GDM1 (cell line): ENCODE results near the gene ZNF677.
"Not testable (repeated sequence)": the region's sequence is repeated elsewhere in the genome, so short reads cannot be mapped to it uniquely, and the experiment has no call there.

Source experiments
- DNase-seq: peaks from one replicate; lab custom pipeline; 2025; lab: John Stamatoyannopoulos, UW

The ZNF677 gene

DNA sequence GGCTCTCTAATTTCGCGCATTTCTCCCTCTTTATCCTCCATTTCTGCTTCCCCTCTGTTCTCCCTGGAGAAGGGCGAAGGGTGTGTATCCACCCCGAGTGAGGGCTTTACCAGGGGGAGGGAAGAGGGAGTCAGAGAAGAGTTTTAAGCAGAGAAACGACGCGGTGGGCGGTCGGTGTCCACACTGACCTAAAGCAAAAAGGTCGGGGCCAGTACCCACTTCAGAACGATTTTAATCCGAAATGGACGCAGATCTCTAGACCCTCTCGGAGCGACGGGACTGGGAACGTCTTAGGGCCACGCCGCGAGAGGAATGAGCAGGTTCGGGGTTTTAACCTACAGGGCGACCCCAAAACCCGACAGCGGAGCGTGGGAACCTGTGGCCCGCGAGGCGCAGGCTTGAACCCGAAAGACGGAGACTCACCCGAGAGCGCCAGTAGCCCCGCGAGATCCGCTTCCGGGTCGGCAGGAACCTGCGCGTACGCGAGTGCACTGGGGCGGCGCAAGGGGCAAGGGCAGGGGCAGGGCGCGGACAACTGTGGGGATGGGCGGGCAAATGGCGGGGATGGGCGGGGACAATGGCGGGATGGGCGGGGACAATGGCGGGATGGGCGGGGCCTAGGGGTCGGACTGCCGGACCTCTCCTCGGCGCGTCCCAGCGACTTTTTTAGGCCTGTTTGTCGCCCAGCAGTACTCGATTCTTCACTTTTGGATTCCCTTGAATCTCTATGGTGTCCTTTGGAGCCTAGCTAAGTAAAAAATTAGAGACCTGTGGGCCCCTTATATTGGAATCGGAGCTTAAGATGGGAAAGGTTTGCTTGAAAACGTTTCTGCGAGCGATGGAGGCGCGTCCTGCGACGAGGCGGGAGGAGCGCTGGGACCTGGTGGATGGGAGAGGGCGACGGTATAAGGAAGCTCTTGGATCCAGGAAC, at the start of gene ZNF677:
Gene ZNF677 (minus strand): TSS at position 463 of the 931 bp plus-strand sequence. CDS start 3,323 bp downstream, outside the sequence.
- DNase-seq: peak; percentile 52

DNA sequence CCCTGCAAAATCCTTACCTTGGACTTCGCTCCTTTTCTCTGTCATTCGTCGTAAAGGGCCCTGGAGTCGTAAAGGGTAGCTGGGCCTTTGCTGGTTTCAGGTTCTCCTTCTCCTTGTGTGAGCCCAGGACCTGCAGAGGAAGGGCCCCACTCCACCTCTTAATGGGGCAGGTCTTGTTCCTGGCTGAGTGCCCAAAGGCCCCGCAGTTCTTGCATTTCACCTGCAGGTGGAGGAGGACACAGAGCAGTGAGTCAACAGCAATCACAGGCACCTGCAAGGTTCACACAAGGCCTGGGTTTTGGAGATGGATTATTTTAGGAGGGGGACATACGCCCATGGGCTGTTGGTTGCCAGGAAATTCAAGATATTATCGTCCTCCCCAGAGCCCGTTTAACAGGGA, 46.7 kb upstream of the ZNF677 start:
- not testable (repeated sequence) for DNase-seq

DNA sequence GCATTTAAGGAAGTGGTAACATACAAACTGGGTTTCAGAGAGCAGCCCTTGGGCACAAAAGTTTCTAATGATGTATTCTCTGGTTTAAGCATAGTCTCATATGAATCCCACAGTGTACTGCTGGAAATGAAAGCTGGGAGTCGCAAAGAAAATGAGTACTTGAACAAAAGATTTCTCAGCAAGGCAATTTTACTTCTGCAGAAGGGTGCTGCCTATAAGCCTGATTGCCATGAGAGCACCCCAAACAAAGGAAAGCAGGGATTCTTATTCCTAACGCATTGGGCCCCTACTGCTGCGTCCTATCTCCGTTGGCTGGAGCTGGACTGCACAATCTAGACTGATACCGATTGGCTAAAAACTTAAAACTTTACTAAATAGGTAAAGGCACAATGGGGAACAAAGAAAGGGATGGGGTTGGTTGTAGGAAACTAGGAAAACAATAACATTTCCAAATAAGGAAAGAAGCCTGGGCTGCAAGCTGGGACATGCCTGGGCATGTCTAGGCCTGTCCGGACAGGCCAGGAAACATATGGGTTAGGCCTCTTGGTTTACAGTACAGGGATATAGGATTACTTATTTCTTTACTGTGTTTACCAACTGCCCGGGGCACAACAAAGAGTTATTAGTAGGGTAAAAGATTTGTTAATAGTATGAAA, 40.2 kb upstream of the ZNF677 start:
- DNase-seq: no peak

DNA sequence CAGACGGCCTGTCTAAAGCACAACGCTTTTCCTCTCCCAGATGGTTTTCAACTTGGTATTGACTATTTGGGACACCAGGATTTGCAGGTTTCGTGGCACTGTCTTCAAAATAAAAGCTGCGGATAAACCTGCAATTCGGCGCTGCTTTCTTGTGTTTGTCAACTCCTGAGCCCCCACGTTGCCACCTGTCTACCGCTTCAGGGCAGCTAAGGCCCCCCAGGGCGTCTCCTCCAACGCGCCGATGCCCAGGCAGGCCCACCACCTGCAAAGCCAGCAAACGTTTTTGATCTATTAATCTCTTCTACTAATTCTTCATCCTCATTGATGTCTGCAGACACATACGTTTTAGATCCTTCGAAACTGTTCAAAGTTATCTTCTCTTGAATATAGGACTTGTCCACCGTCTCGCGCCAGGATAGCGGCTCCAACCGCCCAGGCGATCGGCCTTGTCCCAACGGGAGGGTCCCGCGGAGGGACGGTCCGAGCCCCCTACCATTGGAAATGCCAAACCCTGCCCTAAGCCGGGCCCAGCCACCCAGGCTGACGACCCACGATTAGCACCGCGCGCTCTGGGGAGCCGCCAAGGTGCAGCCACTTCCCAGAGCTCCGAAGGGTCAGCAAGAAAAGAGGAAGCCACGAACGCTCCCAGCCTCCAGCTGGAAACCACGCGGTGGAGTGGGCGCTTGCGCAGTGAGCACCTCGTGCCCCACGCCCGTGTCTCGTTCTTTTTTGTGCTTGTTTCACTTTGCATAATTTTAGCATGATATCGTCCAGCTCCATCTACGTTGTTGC, 36.3 kb upstream of the ZNF677 start:
- no peak for DNase-seq

DNA sequence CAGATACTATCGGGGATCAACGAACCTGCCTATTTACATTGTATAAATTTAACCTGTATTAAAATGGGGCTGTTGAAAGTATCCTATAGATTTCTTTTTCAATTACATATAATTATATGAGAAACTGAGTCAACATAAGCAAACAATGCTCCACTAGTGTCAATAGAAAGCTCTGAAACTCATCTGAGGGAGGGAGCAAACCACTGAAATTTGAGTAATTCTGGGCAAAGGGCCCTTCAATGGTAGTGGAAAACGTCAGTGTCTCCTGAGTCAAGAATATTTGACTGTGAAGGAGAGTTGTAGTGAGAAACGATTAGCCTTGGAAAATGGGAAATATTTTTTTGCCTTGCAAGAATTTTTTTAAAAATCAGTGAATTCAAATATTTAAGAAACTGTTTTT, 30.4 kb upstream of the ZNF677 start:
- DNase-seq: no peak

DNA sequence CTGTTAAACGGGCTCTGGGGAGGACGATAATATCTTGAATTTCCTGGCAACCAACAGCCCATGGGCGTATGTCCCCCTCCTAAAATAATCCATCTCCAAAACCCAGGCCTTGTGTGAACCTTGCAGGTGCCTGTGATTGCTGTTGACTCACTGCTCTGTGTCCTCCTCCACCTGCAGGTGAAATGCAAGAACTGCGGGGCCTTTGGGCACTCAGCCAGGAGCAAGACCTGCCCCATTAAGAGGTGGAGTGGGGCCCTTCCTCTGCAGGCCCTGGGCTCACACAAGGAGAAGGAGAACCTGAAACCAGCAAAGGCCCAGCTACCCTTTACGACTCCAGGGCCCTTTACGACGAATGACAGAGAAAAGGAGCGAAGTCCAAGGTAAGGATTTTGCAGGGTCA, 27.3 kb upstream of the ZNF677 start:
- DNase-seq: not testable (repeated sequence)

DNA sequence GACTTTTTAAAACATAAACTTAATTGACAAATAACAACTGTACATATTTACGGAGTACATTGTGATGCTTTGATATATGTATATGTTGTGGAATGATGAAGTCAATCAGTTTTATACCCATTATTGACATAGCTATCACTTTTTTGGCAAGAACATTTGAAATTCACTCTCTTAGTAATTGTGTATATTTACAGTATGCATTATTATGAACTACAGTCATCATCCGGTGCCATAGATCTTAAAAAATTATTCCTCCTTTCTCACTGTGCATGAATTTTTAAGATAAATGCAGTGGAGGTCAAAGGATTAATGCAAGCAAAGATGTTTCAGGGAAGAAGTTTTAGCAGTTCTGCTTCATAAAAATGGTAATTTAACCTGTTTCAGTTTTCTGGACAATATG, 20.8 kb upstream of the ZNF677 start:
- no peak for DNase-seq

DNA sequence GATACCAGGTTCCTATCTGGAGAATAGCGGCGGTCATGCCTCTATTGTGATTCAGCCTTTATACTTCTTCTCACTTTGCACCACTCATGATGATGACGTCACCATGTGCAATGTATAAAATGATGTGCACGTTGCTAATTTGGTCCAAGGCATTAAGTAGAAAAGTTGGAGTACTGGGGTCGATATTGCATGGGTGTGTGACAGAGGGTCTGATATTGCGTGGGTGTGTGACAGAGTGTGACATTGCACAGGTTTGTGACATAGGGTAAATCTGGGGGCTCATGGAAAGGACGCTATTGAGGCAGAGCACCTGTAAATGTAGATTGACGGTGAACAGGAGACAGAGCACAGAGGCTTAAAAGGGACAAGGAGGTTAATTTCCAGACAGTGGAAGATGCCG, 17.4 kb upstream of the ZNF677 start:
- DNase-seq: no peak

DNA sequence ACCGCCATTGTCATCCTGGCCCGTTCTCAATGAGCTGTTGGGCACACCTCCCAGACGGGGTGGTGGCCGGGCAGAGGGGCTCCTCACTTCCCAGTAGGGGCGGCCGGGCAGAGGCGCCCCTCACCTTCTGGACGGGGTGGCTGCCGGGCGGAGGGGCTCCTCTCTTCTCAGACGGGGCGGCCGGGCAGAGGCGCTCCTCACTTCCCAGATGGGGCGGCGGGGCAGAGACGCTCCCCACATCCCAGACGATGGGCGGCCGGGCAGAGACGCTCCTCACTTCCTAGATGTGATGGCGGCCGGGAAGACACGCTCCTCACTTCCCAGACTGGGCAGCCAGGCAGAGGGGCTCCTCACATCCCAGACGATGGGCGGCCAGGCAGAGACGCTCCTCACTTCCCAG, 15.2 kb upstream of the ZNF677 start:
- not testable (repeated sequence) for DNase-seq

DNA sequence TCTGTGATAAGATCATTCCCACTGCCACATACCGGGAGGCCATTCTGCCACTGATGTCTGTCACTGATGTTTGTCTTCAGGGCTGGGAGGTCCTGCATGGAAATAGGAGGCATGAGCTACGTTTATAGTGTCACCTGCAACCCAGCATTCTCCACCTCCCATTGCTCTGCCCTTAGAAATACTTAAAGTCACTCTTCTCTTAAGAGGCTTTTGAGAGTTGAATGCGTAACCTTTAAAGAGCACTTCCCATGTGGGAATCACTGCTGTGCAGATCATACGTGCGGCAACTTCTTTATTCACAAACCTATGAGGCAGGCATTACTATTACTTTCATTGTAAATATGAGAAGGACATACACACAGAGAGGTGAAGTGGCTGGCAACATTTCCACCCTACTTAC, 12.9 kb upstream of the ZNF677 start, which contains the start of gene VN1R4:
Gene VN1R4 (minus strand): TSS at position 101 of the 400 bp plus-strand sequence. CDS start 58 bp downstream, at position 43.
- not testable (repeated sequence) for DNase-seq

DNA sequence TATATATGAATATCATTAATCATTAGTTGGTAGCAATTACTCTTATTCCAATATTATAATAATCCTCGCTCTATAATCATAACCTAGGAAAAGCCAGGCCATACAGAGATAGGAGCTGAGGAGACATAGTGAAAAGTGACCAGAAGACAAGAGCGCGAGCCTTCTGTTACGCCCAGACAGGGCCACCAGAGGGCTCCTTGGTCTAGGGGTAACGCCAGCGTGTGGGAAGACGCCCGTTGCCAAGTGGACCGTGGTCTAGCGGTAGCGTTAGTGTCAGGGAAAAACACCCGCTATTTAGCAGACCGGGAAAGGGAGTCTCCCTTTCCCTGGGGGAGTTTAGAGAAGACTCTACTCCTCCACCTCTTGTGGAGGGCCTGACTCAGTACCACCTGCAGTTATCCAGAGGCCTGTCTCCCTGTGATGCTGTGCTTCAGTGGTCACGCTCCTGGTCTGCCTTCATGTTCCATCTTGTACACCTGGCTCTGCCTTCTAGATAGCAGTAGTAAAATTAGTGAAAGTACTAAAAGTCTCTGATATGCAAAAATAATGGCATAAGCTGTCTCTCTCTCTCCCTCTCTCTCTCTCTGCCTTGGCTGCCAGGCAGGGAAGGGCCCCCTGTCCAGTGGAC, 3.2 kb upstream of the ZNF677 start, which contains the start of gene VN1R2:
Gene VN1R2 (plus strand): TSS at position 578 of the 628 bp plus-strand sequence. CDS start 84 bp downstream, outside the sequence.
- not testable (repeated sequence) for DNase-seq

DNA sequence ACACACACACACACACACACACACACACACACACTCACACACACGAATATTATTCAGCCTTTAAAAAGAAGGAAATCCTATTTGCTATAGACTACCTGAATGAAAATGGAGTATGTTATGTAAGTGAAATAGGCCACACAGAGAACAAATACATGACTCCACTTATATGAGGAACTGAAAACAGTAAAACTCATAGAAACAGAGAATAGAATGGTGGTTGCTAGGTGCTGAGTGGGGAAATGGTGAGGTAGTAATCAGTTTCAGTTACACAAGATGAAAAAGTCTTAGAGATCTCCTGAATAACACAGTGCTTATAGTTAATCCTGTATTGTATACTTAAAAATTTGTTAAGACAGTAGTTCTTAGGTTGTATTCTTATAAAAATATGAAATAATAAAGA, 8.2 kb downstream of the ZNF677 start:
- DNase-seq: no peak

DNA sequence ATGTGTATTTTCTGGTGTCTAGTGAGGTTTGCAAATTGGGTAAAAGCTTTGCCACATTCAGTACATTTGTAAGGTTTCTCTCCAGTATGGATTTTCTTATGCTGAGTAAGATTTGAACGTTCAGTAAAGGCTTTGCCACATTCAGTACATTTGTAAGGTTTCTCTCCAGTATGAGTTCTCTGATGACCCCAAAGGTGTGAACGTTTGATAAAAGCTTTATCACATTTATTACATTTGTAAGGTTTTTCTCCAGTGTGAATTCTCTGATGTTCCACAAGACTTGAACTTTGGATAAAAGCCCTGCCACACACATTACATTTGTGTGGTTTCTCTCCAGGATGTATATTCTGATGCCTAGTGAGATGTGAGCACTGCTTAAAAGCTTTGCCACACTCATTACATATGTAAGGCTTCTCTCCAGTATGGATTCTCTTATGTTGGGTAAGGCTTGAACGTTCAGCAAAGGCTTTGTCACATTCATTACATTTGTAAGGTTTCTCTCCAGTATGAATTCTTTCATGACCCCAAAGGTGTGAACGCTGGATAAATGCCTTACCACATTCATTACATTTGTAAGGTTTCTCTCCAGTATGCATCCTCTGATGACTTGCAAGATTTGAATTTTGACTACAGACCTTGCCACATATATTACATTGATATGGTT, 17.4 kb downstream of the ZNF677 start:
- DNase-seq: no peak

DNA sequence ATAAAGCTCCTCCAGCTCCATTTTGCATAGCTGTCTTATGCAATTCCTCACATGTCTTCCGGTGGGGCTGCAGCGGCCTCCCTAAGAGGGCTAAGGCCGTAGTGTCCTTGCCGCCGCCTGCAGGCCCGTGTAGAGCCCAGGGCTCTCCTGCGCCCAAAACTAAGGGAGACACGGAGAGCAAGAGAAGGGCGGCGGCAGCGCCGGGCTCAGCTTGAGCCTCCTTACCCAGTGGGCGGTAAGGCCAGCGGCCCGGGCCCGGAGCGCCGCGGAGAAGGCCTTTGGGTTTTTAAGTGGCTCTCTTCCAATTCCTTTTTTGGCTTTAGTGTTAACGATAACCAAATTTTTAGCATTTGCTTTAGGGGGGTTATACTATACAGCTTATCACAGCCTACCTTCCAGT, 30.1 kb downstream of the ZNF677 start:
- no peak for DNase-seq

DNA sequence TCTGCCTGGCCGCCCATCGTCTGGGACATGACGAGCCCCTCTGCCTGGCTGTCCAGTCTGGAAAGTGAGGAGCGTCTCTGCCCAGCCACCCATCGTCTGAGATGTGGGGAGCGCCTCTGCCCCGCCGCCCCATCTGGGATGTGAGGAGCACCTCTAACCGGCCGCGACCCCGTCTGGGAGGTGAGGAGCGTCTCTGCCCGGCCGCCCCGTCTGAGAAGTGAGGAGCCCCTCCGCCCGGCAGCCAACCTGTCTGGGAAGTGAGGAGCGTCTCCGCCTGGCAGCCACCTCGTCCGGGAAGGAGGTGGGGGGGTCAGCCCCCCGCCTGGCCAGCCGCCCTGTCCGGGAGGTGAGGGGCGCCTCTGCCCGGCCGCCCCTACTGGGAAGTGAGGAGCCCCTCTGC, 32.0 kb downstream of the ZNF677 start:
- not testable (repeated sequence) for DNase-seq

DNA sequence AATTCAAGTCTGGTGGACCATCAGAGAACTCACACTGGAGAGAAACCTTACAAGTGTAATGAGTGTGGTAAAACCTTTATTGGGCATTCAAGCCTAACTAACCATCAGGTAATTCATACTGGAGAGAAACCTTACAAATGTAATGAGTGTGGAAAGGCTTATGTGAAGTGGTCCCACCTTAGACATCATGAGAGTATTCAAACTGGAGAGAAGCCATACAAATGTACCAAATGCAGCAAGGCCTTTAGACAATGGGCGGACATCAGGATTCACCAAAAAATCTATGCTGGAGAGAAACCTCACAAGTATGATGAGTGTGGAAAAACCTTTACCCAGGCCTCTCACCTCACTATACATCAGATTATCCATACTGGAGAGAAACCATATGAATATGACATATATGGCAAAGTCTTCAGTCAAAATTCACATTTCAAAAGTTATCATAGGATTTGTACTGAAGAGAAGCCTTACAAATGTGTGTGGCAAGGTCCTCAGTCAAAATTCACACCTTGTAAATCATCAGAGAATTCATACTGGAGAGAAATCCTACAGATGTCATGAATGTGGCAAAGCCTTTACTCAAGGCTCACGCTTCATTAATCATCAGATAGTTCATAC, 41.9 kb downstream of the ZNF677 start:
- no peak for DNase-seq

DNA sequence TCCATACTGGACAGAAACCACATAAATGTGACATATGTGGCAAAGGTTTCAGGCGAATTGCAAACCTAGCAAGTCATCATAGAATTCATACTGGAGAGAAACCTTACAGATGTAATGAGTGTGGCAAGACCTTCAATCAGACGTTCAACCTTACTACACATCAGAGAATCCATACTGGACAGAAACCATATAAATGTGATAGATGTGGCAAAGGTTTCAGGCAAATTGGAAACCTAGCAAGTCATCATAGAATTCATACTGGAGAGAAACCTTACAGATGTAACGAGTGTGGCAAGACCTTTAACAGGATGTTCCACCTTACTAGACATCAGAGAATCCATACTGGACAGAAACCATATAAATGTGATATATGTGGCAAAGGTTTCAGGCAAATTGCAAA, 43.1 kb downstream of the ZNF677 start:
- not testable (repeated sequence) for DNase-seq

DNA sequence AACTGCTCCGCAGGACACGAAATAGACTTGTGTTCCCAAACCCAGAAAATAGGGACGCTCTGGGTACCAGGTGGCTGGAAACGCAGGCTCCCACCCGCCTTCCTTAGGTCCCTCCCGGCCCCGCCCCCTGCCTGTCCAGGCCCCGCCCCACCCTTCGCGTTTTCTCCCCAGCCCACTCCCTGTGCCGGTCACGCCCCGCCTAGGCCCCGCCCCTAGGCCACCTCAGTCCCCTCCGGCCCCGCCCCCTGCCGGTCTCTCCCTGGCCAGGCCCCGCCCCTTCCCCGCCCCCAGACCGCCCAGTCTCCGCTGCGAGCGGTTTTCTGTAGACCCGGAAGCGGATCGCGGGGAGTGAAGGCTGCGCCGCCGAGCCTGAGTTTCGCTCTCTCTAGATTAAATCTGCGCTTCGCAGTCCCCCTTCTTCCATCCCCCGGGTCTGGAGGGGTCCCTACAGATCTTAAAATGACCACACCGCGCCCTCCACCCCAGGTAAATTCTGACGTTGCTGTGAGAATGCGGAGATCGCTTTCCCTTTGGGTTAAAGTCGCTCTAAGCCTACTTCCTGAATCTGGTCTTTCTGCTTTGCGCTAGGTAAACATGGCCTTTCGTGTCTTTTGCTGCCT, 57.8 kb downstream of the ZNF677 start:
- peak; percentile 88 for DNase-seq

DNA sequence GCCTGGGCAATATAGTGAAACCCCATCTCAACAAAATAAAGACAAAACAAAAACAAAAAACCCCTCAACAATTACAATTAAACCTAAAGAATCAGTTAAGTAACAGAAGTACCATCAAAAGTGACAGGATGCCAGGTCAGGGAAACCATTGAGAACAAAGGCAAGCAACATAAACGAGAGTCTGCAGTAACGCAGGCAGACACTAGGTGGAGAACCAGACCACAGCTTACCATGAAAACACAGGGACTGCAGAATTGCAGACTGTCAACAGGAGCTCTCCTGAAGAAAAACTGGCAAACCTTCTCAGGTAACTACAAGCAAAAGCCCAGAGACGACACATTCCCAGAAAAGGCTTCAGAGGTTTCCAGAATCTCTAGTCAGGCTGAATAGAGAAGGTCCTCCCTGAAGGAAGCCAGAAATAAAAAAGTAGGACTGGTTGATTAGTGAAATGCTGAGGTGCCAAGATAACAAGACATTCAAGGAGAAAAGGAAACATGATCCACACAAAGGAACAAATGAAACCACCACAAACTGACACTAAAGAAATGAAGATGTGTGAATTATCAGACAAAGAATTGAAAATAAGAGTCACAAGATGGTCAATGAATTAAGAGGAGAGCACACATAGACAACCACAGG, 59.3 kb downstream of the ZNF677 start:
- peak; percentile 73 for DNase-seq
